ENCODE measurements around the gene MRPS6.

The MRPS6 gene

GRCh38 chr21:34147792-34148418 lies 74.5 kb downstream of the MRPS6 start:
- TF ChIP-seq POLR2A (IDR thresholded peaks at IDR 0.05; ENCODE audit: low read depth, low read length) = no peak
- FAIRE-seq = no peak
- no peak for DNase-seq (ENCODE audit: insufficient read length, low spot score)

GRCh38 chr21:34148419-34148804 lies 75.0 kb downstream of the MRPS6 start:
- TF ChIP-seq POLR2A (IDR thresholded peaks at IDR 0.05; ENCODE audit: low read depth, low read length) = no peak
- no peak for FAIRE-seq
- DNase-seq (ENCODE audit: insufficient read length, low spot score) = no peak

- no peak for TF ChIP-seq POLR2A (IDR thresholded peaks at IDR 0.05; ENCODE audit: low read depth, low read length)
- no peak for DNase-seq (ENCODE audit: insufficient read length, low spot score)
- no peak for FAIRE-seq
Observed at GRCh38 chr21:34148826-34149558, 75.6 kb downstream of the MRPS6 start.

GRCh38 chr21:34152500-34152899 lies 79.1 kb downstream of the MRPS6 start:
- DNase-seq (ENCODE audit: insufficient read length, low spot score) (no peak), FAIRE-seq (no peak)
- no peak for TF ChIP-seq POLR2A (IDR thresholded peaks at IDR 0.05; ENCODE audit: low read depth, low read length)

GRCh38 chr21:34154878-34155277 lies 81.5 kb downstream of the MRPS6 start:
- FAIRE-seq = no peak

GRCh38 chr21:34156957-34157356 lies 83.6 kb downstream of the MRPS6 start:
- no peak for TF ChIP-seq POLR2A (IDR thresholded peaks at IDR 0.05; ENCODE audit: low read depth, low read length)
- DNase-seq (ENCODE audit: insufficient read length, low spot score) (no peak), FAIRE-seq (no peak)

More at GRCh38 chr21:34154878-34155277, 81.5 kb downstream of the MRPS6 start:
- DNase-seq (ENCODE audit: insufficient read length, low spot score) = no peak
- TF ChIP-seq POLR2A (IDR thresholded peaks at IDR 0.05; ENCODE audit: low read depth, low read length) = no peak

- FAIRE-seq (no peak), DNase-seq (ENCODE audit: insufficient read length, low spot score) (no peak)
- no peak for TF ChIP-seq POLR2A (IDR thresholded peaks at IDR 0.05; ENCODE audit: low read depth, low read length)
Observed at GRCh38 chr21:34157521-34157920, 84.1 kb downstream of the MRPS6 start.

- no peak for FAIRE-seq
- no peak for DNase-seq (ENCODE audit: insufficient read length, low spot score)
- no peak for TF ChIP-seq POLR2A (IDR thresholded peaks at IDR 0.05; ENCODE audit: low read depth, low read length)
Observed at GRCh38 chr21:34158866-34159835, 85.8 kb downstream of the MRPS6 start.

- TF ChIP-seq POLR2A (IDR thresholded peaks at IDR 0.05; ENCODE audit: low read depth, low read length) = no peak
- DNase-seq (ENCODE audit: insufficient read length, low spot score) = no peak
- FAIRE-seq = no peak
Observed at GRCh38 chr21:34166468-34166867, 93.1 kb downstream of the MRPS6 start.

GRCh38 chr21:34170886-34171285 lies 97.5 kb downstream of the MRPS6 start:
- TF ChIP-seq POLR2A (IDR thresholded peaks at IDR 0.05; ENCODE audit: low read depth, low read length) = no peak
- DNase-seq (ENCODE audit: insufficient read length, low spot score) = no peak
- FAIRE-seq = no peak

GRCh38 chr21:34174470-34174869 lies 101.1 kb downstream of the MRPS6 start:
- TF ChIP-seq POLR2A (IDR thresholded peaks at IDR 0.05; ENCODE audit: low read depth, low read length) = no peak
- no peak for DNase-seq (ENCODE audit: insufficient read length, low spot score)
- FAIRE-seq = no peak

- DNase-seq (ENCODE audit: insufficient read length, low spot score) = no peak
- no peak for TF ChIP-seq POLR2A (IDR thresholded peaks at IDR 0.05; ENCODE audit: low read depth, low read length)
- no peak for FAIRE-seq
Observed at GRCh38 chr21:34176448-34176847, 103.1 kb downstream of the MRPS6 start.

- no peak for FAIRE-seq
- no peak for TF ChIP-seq POLR2A (IDR thresholded peaks at IDR 0.05; ENCODE audit: low read depth, low read length)
- DNase-seq (ENCODE audit: insufficient read length, low spot score) = no peak
Observed at GRCh38 chr21:34177919-34178567, 104.7 kb downstream of the MRPS6 start.
